K562 (cell line): ENCODE results near the gene PRCD. TPM values are rescaled to one million over a fixed set of nuclear protein-coding genes. Genes with fewer than 3 reads are reported as not detected.

Experiments used
- CXXC5 ChIP-seq: fragments of 250-450 bp; sonication (Bioruptor Pico); IDR thresholded peaks from 2 replicates; pipeline ENCODE4 v1.8.0; 2022; ENCODE audit warnings: inconsistent platforms, mild to moderate bottlenecking, moderate library complexity
- FOS ChIP-seq: IDR thresholded peaks from 3 replicates; pipeline ENCODE4 v1.6.1; 2011; ENCODE audit not compliant: insufficient read length; ENCODE audit errors: extremely low read depth
- KDM4B ChIP-seq, 2 experiments: fragments of 450-650 bp in 1 of 2; sonication (generic) in 1 of 2; IDR thresholded peaks; 2 replicates each; pipeline ENCODE4 v1.6.1; 2016 to 2017; ENCODE audit warnings: borderline replicate concordance in 2 of 2, antibody characterized with exemption in 1 of 2, low read depth in 1 of 2, mild to moderate bottlenecking in 1 of 2
- LEF1 ChIP-seq: fragments of 450-650 bp; IDR thresholded peaks from 2 replicates; pipeline ENCODE4 v1.6.1; 2016; ENCODE audit warnings: mild to moderate bottlenecking
- NFYB ChIP-seq: IDR thresholded peaks from 2 replicates; pipeline ENCODE4 v1.6.1; 2011; ENCODE audit warnings: mild to moderate bottlenecking, moderate library complexity; ENCODE audit not compliant: insufficient read length; ENCODE audit errors: extremely low read depth
- RBM25 ChIP-seq: fragments of 200-400 bp; formaldehyde crosslinking; IDR thresholded peaks from 2 replicates; pipeline ENCODE4 v1.6.1; 2018; ENCODE audit warnings: low read length, low read depth, moderate library complexity; ENCODE audit not compliant: severe bottlenecking
- RNF2 ChIP-seq: sonication (generic); IDR thresholded peaks from 2 replicates; pipeline ENCODE4 v1.6.1; 2016
- SUPT5H ChIP-seq: fragments of 450-650 bp; IDR thresholded peaks from 2 replicates; pipeline ENCODE4 v1.6.1; 2016
- TFAM ChIP-seq: fragments of 250-450 bp; sonication (Bioruptor Pico); conservative IDR thresholded peaks from 2 replicates; pipeline ENCODE4 v1.5.0; 2021; ENCODE audit warnings: mild to moderate bottlenecking, moderate library complexity
- UBTF ChIP-seq, 2 experiments: IDR thresholded peaks; 2 replicates each; pipeline ENCODE4 v1.6.1; 2012; ENCODE audit warnings: improper control_type of control experiment in 2 of 2, low read depth in 2 of 2, low read length in 2 of 2, borderline replicate concordance in 1 of 2
- XRCC5 ChIP-seq: fragments of 200-400 bp; formaldehyde crosslinking; IDR thresholded peaks from 2 replicates; pipeline ENCODE4 v1.6.1; 2017; ENCODE audit warnings: low read depth, mild to moderate bottlenecking, low read length
- ZC3H4 ChIP-seq: sonication (generic); formaldehyde crosslinking; IDR thresholded peaks from 2 replicates; pipeline ENCODE4 v1.9.0; 2021; ENCODE audit warnings: missing genetic modification reagents, borderline replicate concordance
- ZNF197 ChIP-seq: fragments of 200-800 bp; sonication (Bioruptor generic); IDR thresholded peaks from 2 replicates; pipeline ENCODE4 v1.6.1; 2016; ENCODE audit warnings: low read depth, missing genetic modification characterization, missing compliant biosample characterization
- ZNF584 ChIP-seq: fragments of 200-800 bp; sonication (Bioruptor generic); IDR thresholded peaks from 2 replicates; pipeline ENCODE4 v1.6.1; 2016; ENCODE audit warnings: low read depth, mild to moderate bottlenecking, missing genetic modification characterization, missing compliant biosample characterization
- ZNF592 ChIP-seq: fragments of 450-650 bp; IDR thresholded peaks from 2 replicates; pipeline ENCODE4 v1.6.1; 2017; ENCODE audit warnings: antibody characterized with exemption, mild to moderate bottlenecking
- polyA plus RNA-seq, 8 experiments: library from polyadenylated mRNA; depleted of rRNA in 4 of 8; stranded (reverse) in 5 of 8; unstranded in 3 of 8; fragments of >200 nt; fragmentation: Nextera tagmentation in 2 of 8; fragmentation: Illumina TruSeq in 1 of 8; extraction: Ambion mirVana in 2 of 8; extraction: Trizol in 1 of 8; gene quantifications; 2 replicates each; pipeline versions ENCODE4 v1.2.1 to v1.2.3, GENCODE V29; 2011 to 2014; ENCODE audit warnings: inconsistent platforms in 1 of 8, missing spikeins in 1 of 8
- total RNA-seq, 7 experiments: library from RNA; depleted of rRNA in 6 of 7; stranded (reverse); fragments of >200 nt in 6 of 7; fragmentation: Illumina TruSeq in 2 of 7; extraction: Trizol in 2 of 7; gene quantifications; 2 replicates each; pipeline versions ENCODE4 v1.2.1 to v1.2.3, GENCODE V29; 2011 to 2021; ENCODE audit warnings: low replicate concordance in 1 of 7
- TF ChIP-seq, protein P1 (sequence below): sonication (generic); formaldehyde crosslinking; IDR thresholded peaks from 2 replicates; pipeline ENCODE4 v1.9.0; 2022; ENCODE audit warnings: mild to moderate bottlenecking, missing genetic modification reagents
- TF ChIP-seq, protein P2 (sequence below), 3 experiments: fragments of 200-800 bp in 1 of 3; sonication (Bioruptor generic) in 1 of 3; sonication (generic) in 1 of 3; formaldehyde crosslinking in 1 of 3; IDR thresholded peaks; 2 replicates each; pipeline versions ENCODE4 v1.6.1 to v1.8.0; 2016 to 2022; ENCODE audit warnings: mild to moderate bottlenecking in 2 of 3, missing compliant biosample characterization in 2 of 3, missing genetic modification characterization in 2 of 3, missing genetic modification reagents in 1 of 3

The PRCD gene
- total and polyA plus RNA-seq, 9 of the 15 experiments (the other 6 are each of a cell fraction or from before 2014, with no cell fraction given) = 0.20 to 0.25 (median 0.21) TPM; not detected in 6

DNA sequence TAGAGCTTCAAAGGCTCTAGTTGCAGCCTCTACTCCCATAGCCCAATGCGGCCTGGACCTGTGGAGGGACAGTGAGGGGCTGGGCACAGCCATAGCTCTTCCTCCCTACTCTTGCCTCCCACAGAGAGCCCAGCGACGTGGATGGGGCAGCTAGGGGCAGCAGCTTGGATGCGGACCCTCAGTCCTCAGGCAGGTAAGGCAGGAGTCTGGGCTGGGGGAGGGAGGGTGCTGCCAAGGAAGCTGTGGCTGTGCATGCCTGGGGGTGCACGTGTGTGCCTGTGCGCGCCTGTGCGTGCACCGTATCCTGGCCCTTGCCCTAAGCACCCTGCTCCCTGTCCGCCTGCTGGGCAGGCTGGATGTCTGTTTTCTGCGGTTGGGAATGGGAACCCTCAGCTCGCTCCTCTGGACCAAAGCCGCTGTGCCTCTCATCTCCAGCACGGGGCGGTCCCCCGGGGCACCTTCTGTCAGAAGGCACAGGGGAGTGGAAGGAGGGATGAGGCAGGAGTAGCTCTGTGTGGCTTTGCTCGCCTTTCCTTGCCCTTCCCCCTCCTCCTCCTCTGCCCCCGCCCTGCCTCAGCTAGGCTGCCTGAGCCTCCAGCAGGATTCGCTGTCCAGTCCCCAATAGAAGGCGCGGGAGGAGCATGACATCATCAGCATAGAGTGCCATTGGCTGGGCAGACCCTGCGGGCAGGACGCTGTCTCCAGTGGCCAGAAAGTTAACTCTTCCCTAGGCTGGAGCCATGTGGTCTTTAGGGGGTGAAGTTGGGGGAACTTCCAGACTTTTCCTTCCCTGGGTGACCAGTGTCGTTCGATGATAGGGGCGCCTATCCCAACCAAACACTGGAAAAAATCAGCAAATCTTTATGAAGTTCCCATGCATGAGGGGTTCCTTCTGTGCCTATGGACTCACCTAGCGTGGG lies 797 bp downstream of the PRCD start (continued):
- TF ChIP-seq ZC3H4 (CRISPR knock-in tag) (peak; percentile 54; the same call in 1 of the 2 replicates), ZNF592 (peak; percentile 89), XRCC5 (0 out of 2 replicates have a peak, but pooled peaks have one; percentile 14), FOS (peak; percentile 64), SUPT5H (peak; percentile 62), CXXC5 (peak; percentile 62), RNF2 (peak; percentile 41; the same call in 1 of the 2 replicates), TFAM (CRISPR knock-in tag) (no peak), LEF1 (peak; percentile 29; the same call in 1 of the 2 replicates), ZNF197 (CRISPR knock-in tag) (no peak), NFYB (peak; percentile 68), RBM25 (no peak), UBTF (IDR thresholded peaks at IDR 0.05; ENCODE audit: borderline replicate concordance in 1 of 2, low read depth in 2 of 2, low read length in 2 of 2) (0 out of 4 replicates have a peak, but pooled peaks of 1 of the 2 experiments have one; percentile 24), ZNF584 (CRISPR knock-in tag) (peak; percentile 62; the same call in 1 of the 2 replicates), KDM4B (IDR thresholded peaks at IDR 0.05; ENCODE audit: borderline replicate concordance in 2 of 2, low read depth in 1 of 2) (no peak)
- TF ChIP-seq, protein P1, sequence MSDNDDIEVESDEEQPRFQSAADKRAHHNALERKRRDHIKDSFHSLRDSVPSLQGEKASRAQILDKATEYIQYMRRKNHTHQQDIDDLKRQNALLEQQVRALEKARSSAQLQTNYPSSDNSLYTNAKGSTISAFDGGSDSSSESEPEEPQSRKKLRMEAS (CRISPR knock-in tag) = peak; percentile 89
- TF ChIP-seq, protein P2, sequence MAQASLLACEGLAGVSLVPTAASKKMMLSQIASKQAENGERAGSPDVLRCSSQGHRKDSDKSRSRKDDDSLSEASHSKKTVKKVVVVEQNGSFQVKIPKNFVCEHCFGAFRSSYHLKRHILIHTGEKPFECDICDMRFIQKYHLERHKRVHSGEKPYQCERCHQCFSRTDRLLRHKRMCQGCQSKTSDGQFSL (CRISPR knock-in tag; IDR thresholded peaks at IDR 0.05) = peak; percentile 63; the same call in 1 of the 2 replicates
- TF ChIP-seq, protein P2 (tag; IDR thresholded peaks at IDR 0.05) = no peak
